HCT116 (cell line): ENCODE data around the gene PPP2R5C. TPM values are rescaled to one million over a fixed set of nuclear protein-coding genes. Genes with fewer than 3 reads are reported as not detected.

Experiments
- ATAC-seq: fragments of 200-7000 bp; cut with Tn5 transposase; 2 replicates; pipeline ENCODE4 v1.9.1; 2020; ENCODE audit warnings: mild to moderate bottlenecking, moderate library complexity
- BruUV-seq: library from RNA; stranded (reverse); fragments of 400-500 nt; replicated peaks from 2 replicates; lab custom pipeline; 2021; lab: Mats Ljungman, UMichigan
- CTCF ChIA-PET: fragments of 300-600 bp; sonication (Branson Sonifier 250); formaldehyde crosslinking; loops from one replicate; lab custom pipeline; 2021; ENCODE audit warnings: antibody characterized with exemption; lab: Charles Lee
- POLR2A ChIA-PET: fragments of 300-600, 350-600 bp; sonication (Branson Sonifier 250); formaldehyde crosslinking; loops from one replicate; lab custom pipeline; 2021; ENCODE audit warnings: antibody characterized with exemption; lab: Charles Lee
- RAD21 ChIA-PET, 2 experiments: fragments of 300-600 bp; sonication (Branson Sonifier 250); formaldehyde crosslinking; loops; one replicate each; lab custom pipeline; 2023; ENCODE audit warnings: low total read pairs in 2 of 2; ENCODE audit not compliant: uncharacterized antibody in 2 of 2, unreplicated experiment in 2 of 2, low non-redundant PET in 1 of 2; lab: Charles Lee
- DNase-seq: peaks from one replicate; pipeline ENCODE4 v3.0.0-alpha.2; 2010; ENCODE audit warnings: low read depth, low spot score
- H2AFZ ChIP-seq: fragments of 200-600 bp; shearing (Covaris generic), sonication (generic); 2 replicates; pipeline ENCODE4 v1.6.1; 2017; ENCODE audit warnings: low read depth, mixed run types, mixed read lengths, antibody characterized with exemption, low read length; ENCODE audit not compliant: poor library complexity, severe bottlenecking
- H3K27ac ChIP-seq: 2 replicates; pipeline ENCODE4 v1.5.1; 2012; ENCODE audit warnings: low read depth, low read length
- H3K27me3 ChIP-seq: fragments of 200-600 bp; sonication (generic); 2 replicates; pipeline ENCODE4 v1.6.1; 2016; ENCODE audit warnings: mixed run types, low read length, mixed read lengths; ENCODE audit not compliant: insufficient read depth
- H3K36me3 ChIP-seq, 2 experiments: fragments of 200-500 bp in 1 of 2; fragments of 200-600 bp in 1 of 2; sonication (Bioruptor generic) in 1 of 2; sonication (generic) in 1 of 2; 2 replicates each; pipeline versions ENCODE4 v1.5.1 to v1.6.1; 2014 to 2016; ENCODE audit warnings: low read length in 2 of 2, inconsistent platforms in 1 of 2, mixed read lengths in 1 of 2, mixed run types in 1 of 2; ENCODE audit not compliant: insufficient read depth in 2 of 2, control insufficient read depth in 1 of 2
- H3K4me1 ChIP-seq, 2 experiments: fragments of 200-600 bp in 1 of 2; sonication (generic) in 1 of 2; 2 replicates each; pipeline versions ENCODE4 v1.5.1 to v1.6.1; 2012 to 2017; ENCODE audit warnings: low read length in 2 of 2, inconsistent platforms in 1 of 2, mild to moderate bottlenecking in 1 of 2, mixed read lengths in 1 of 2, mixed run types in 1 of 2, moderate library complexity in 1 of 2; ENCODE audit not compliant: insufficient read depth in 2 of 2, control insufficient read depth in 1 of 2
- H3K4me2 ChIP-seq: fragments of 200-600 bp; sonication (generic); 2 replicates; pipeline ENCODE4 v1.6.1; 2017; ENCODE audit warnings: mixed run types, low read length, mixed read lengths
- H3K4me3 ChIP-seq, 2 experiments: fragments of 200-600 bp in 1 of 2; sonication (generic) in 1 of 2; replicated peaks in 1 of 2; 2 replicates each; pipeline ENCODE4 v1.5.1; 2011 to 2016; ENCODE audit warnings: low read length in 2 of 2, control low read depth in 1 of 2, low read depth in 1 of 2, mild to moderate bottlenecking in 1 of 2, mixed read lengths in 1 of 2, mixed run types in 1 of 2
- H3K79me2 ChIP-seq: fragments of 200-600 bp; sonication (generic); 2 replicates; pipeline ENCODE4 v1.6.1; 2017; ENCODE audit warnings: mild to moderate bottlenecking, mixed run types, low read length, moderate library complexity, mixed read lengths; ENCODE audit not compliant: insufficient read depth
- H3K9ac ChIP-seq: fragments of 200-600 bp; sonication (generic); 2 replicates; pipeline ENCODE4 v1.6.1; 2016; ENCODE audit warnings: low read length, mixed read lengths
- H3K9me2 ChIP-seq: fragments of 200-600 bp; sonication (generic), shearing (Covaris generic); 2 replicates; pipeline ENCODE4 v1.6.1; 2017; ENCODE audit warnings: mixed run types, mild to moderate bottlenecking, moderate library complexity; ENCODE audit not compliant: insufficient read depth
- H3K9me3 ChIP-seq, 2 experiments: fragments of 200-500 bp in 1 of 2; fragments of 200-600 bp in 1 of 2; sonication (Bioruptor generic) in 1 of 2; sonication (generic) in 1 of 2; 2 replicates each; pipeline ENCODE4 v1.6.1; 2014 to 2017; ENCODE audit warnings: low read length in 2 of 2, mixed read lengths in 2 of 2, inconsistent platforms in 1 of 2, low read depth in 1 of 2, mild to moderate bottlenecking in 1 of 2, mixed run types in 1 of 2, moderate library complexity in 1 of 2; ENCODE audit not compliant: control insufficient read depth in 1 of 2, insufficient read depth in 1 of 2
- H4K20me1 ChIP-seq: fragments of 200-600 bp; sonication (generic), shearing (Covaris generic); 2 replicates; pipeline ENCODE4 v1.6.1; 2017; ENCODE audit warnings: mixed run types, mild to moderate bottlenecking, moderate library complexity; ENCODE audit not compliant: insufficient read depth
- ATF3 ChIP-seq: IDR thresholded peaks from 2 replicates; pipeline ENCODE4 v1.6.1; 2012
- CTCF ChIP-seq, 3 experiments: fragments of 200-600 bp in 1 of 3; sonication (generic) in 1 of 3; IDR thresholded peaks in 2 of 3; conservative IDR thresholded peaks in 1 of 3; 2 replicates each; pipeline ENCODE4 v1.5.1; 2012 to 2017; ENCODE audit warnings: low read depth in 2 of 3, low read length in 2 of 3, antibody characterized with exemption in 1 of 3, borderline replicate concordance in 1 of 3, control low read depth in 1 of 3, mild to moderate bottlenecking in 1 of 3, mixed read lengths in 1 of 3, mixed run types in 1 of 3, moderate library complexity in 1 of 3; ENCODE audit not compliant: insufficient read depth in 1 of 3
- ELF1 ChIP-seq: IDR thresholded peaks from 2 replicates; pipeline ENCODE4 v1.6.1; 2012; ENCODE audit warnings: low read depth, borderline replicate concordance
- FOSL1 ChIP-seq: IDR thresholded peaks from 2 replicates; pipeline ENCODE4 v1.6.1; 2012; ENCODE audit warnings: low read depth
- MAX ChIP-seq: IDR thresholded peaks from 2 replicates; pipeline ENCODE4 v1.6.1; 2012
- POLR2AphosphoS5 ChIP-seq: IDR thresholded peaks from 2 replicates; pipeline ENCODE4 v1.6.1; 2011; ENCODE audit warnings: mild to moderate bottlenecking, low read depth, low read length, moderate library complexity
- RAD21 ChIP-seq: IDR thresholded peaks from 2 replicates; pipeline ENCODE4 v1.6.1; 2012; ENCODE audit warnings: low read depth, mild to moderate bottlenecking
- REST ChIP-seq: IDR thresholded peaks from 2 replicates; pipeline ENCODE4 v1.6.1; 2012; ENCODE audit warnings: low read depth
- SIN3A ChIP-seq: IDR thresholded peaks from 2 replicates; pipeline ENCODE4 v1.6.1; 2012; ENCODE audit warnings: low read depth
- SP1 ChIP-seq: IDR thresholded peaks from 2 replicates; pipeline ENCODE4 v1.6.1; 2012; ENCODE audit warnings: low read depth
- YY1 ChIP-seq: IDR thresholded peaks from 2 replicates; pipeline ENCODE4 v1.6.1; 2011; ENCODE audit warnings: low read length, low read depth, moderate library complexity, mild to moderate bottlenecking; ENCODE audit not compliant: insufficient replicate concordance; ENCODE audit errors: extremely low read depth
- intact Hi-C: fragments of 100-400 bp; cut with micrococcal nuclease; formaldehyde crosslinking; loops from 2 replicates; pipeline ENCODE4 v1.10.0; 2022
- total RNA-seq: library from RNA; stranded (reverse); gene quantifications from one replicate; pipeline ENCODE4 v1.2.1, GENCODE V29; 2021; ENCODE audit not compliant: unreplicated experiment

The PPP2R5C gene
- total RNA-seq, 1 experiment from 2014 or later: 117 TPM

GRCh38 chr14:101719045-101719645 lies 42.4 kb upstream of the PPP2R5C start (continued):
- TF ChIP-seq REST: no peak

GRCh38 chr14:101719708-101720107 lies 41.8 kb upstream of the PPP2R5C start:
- no peaks in the 10 kb centered on the region for H3K9me2 ChIP-seq
- POLR2A ChIA-PET: no interaction called here
- DNase-seq (no peak), ATAC-seq (peak; percentile 69)
- no peaks in the 10 kb centered on the region for H3K79me2 ChIP-seq
- H3K36me3 ChIP-seq: no peaks in the 10 kb centered on the region
- H2AFZ ChIP-seq: no peak overlapping the region
- no peak overlapping the region for H3K9ac ChIP-seq
- CTCF ChIA-PET: interaction anchor here (0.8 to 1.1 kb wide), 2 partner anchors 10 to 12 kb away, joined by 3 to 5 read pairs; no protein-coding TSS in a partner anchor
- no peaks in the 10 kb centered on the region for H3K27me3 ChIP-seq
- H3K4me3 ChIP-seq: no peak overlapping the region
- peaks cover 0 to under 1% of the 10 kb centered on the region in 2 experiments; a peak in 1 of 4 replicates for H3K9me3 ChIP-seq
- H3K4me2 ChIP-seq: no peak overlapping the region
- RAD21 ChIA-PET: interaction anchor here in 1 of 2 experiments (0.6 kb wide), 1 partner anchor 340 kb away, joined by 3 read pairs; no protein-coding TSS in a partner anchor
- intact Hi-C loops: no loop called here
- no TSS peak for BruUV-seq
- TF ChIP-seq SP1 (no peak), FOSL1 (no peak), RAD21 (no peak), ELF1 (no peak), SIN3A (no peak), MAX (no peak), CTCF (IDR thresholded peaks at IDR 0.05 in 2 of 3, conservative IDR thresholded peaks at IDR 0.05 in 1 of 3; ENCODE audit: borderline replicate concordance in 1 of 3, insufficient read depth in 1 of 3, low read depth in 2 of 3, low read length in 2 of 3) (no peak), POLR2AphosphoS5 (no peak), ATF3 (no peak), YY1 (no peak)
- H4K20me1 ChIP-seq: no peaks in the 10 kb centered on the region
- no peaks in the 10 kb centered on the region for H3K4me1 ChIP-seq
- H3K27ac ChIP-seq: no peak overlapping the region
